Ovary (tissue), 3 donors: ENCODE data around the gene PLXNA2.

Experiments used
- CTCF ChIP-seq, 3 donors: fragments of 450-650 bp in 2 of 3; fragments of 200-600 bp in 1 of 3; IDR thresholded peaks; one replicate each; pipeline versions ENCODE4 v1.5.1 to v1.8.0; 2016 to 2022; ENCODE audit warnings: antibody characterized with exemption in 3 of 3, mild to moderate bottlenecking in 1 of 3
- POLR2A ChIP-seq: fragments of 450-650 bp; IDR thresholded peaks from one replicate; pipeline ENCODE4 v1.6.1; 2017; ENCODE audit warnings: antibody characterized with exemption, mild to moderate bottlenecking, moderate library complexity
- donor health status: DM: no; HTN: no; CAD: no.

DNA sequence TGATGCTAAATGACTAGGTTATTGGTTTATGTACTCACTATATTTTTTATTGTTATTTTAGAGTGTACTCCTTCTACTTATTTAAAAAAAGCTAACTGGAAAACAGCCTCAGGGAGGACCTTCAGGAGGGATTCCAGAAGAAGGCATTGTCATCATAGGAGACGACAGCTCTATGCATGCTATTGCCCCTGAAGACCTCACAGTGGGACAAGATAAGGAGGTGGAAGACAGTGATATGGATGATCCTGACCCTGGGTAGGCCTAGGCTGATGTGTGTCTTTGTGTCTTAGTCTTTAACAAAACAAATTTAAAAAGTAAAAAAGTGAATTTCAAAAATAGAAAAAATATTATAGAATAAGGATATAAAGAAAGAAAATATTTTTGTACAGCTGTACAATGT, 177.6 kb downstream of the PLXNA2 start:
- TF ChIP-seq CTCF (IDR thresholded peaks at IDR 0.05) (no peak), POLR2A (no peak)
